Measurements from ENCODE around the gene TMEM273. TPM values are rescaled to one million over a fixed set of nuclear protein-coding genes. Genes with fewer than 3 reads are reported as not detected.

TMEM273 gene
- total RNA-seq, 1 donor from 2014 or later: 27.9 TPM

- intact Hi-C loops (cut with DNase I): no loop called here
- ATAC-seq (no peak), DNase-seq (ENCODE audit: missing footprints) (no peak)
These were observed 33.5 kb downstream of the TMEM273 start for GRCh38 chr10:49154641-49155040.

DNA sequence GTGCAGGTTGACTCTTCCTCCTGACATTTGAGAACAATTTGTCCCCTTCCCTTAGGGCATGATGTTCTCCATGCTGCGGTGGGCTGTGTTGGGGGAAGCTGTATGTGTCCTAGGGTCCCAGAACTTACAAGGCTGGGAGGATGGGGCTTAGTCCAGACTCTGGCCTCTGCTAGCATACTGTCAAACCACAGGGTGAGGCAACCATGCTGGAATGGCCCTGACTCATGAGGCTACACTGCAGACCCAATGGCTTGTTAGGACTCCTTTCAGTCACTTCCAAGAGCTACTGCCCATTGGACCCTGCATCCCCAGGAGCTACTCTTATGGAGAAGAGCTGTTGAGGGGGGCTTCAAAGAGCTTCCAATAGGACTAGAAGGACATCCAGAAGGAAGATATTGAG, 34.2 kb downstream of the TMEM273 start:
- ATAC-seq (no peak), DNase-seq (ENCODE audit: missing footprints) (no peak)
- intact Hi-C loops (cut with DNase I): no loop called here

DNA sequence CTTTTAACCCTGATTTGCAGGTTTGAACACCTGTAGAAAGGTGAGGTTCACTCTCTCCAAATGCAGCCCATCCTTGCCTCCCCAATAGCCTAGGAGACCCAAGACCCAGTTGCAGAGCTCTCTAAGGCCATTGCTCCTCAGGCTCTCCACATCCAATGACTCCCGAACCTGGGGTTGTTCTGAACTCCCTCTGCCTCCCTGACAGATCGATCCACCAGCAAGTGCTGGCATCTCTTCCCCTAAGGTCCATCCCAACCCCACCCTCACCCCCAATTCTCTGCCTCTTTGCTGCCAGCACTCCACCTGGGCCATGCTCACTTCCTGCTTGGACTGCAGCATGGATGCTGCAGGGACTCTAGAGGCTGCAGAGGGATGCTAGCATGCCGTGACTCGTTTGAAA, 35.1 kb downstream of the TMEM273 start:
- DNase-seq (ENCODE audit: missing footprints): no peak
- intact Hi-C loops (cut with DNase I): no loop called here
- no peak for ATAC-seq

DNA sequence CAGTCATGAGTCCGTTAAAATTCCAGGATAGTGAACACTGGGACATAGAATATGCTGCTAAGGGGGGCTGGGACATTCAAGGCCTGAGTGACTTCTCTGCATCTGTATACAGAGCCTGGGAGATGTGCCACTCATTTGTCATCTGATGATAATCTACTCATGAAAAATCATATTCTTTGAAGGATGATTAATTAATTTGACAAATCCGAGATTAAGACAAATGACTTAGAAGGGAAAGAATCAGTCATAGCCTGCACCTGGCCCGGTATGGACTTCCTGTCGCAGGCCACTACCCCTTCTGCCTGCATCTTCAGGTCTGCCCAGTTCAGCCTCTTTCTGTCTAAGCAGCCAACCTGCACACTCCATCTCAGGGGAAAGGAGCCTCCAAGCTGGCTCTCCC, 35.5 kb downstream of the TMEM273 start:
- intact Hi-C loops (cut with DNase I): no loop called here
- no peak for ATAC-seq
- no peak for DNase-seq (ENCODE audit: missing footprints)

DNA sequence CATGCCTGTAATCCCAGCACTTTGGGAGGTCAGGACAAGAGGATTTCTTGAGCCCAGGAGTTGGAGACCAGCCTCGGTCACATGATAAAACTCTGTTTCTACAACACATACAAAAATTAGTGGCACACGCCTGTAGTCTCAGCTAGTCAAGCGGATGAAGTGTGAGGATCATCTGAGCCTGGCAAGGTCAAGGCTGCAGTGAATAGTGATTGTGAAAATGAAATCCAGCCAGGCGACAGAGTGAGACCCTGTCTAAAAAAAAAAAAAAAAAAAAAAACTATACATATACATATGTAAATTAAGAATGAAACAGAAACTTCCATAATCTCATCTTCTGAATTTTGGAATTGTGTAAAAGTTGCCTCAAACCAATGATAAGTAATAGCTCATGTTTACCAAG, 36.2 kb downstream of the TMEM273 start:
- intact Hi-C loops (cut with DNase I): no loop called here
- no peak for DNase-seq (ENCODE audit: missing footprints)
- no peak for ATAC-seq

DNA sequence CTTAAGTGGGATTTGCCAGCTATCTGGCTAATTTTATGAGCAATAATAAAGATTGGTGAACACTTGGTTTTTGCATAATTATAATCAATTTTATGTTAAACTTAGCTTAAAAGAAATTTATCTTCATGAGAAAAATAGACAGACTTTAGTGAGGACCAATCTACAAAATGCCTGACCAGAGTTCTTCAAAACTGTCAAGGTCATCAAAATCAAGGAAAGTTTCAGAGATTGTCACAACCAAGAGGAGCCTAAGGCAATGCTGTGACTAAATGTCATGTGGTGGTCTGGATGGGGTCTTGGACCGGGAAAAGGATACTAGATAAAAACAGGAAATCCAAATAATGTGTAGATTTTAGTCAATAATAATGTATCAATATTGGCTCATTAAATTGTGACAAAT, 36.7 kb downstream of the TMEM273 start:
- intact Hi-C loops (cut with DNase I): no loop called here
- ATAC-seq: no peak
- DNase-seq (ENCODE audit: missing footprints): no peak

GRCh38 chr10:49151025-49151445, 37.2 kb downstream of the TMEM273 start:
- ATAC-seq: no peak
- DNase-seq (ENCODE audit: missing footprints): no peak
- intact Hi-C loops (cut with DNase I): no loop called here

DNA sequence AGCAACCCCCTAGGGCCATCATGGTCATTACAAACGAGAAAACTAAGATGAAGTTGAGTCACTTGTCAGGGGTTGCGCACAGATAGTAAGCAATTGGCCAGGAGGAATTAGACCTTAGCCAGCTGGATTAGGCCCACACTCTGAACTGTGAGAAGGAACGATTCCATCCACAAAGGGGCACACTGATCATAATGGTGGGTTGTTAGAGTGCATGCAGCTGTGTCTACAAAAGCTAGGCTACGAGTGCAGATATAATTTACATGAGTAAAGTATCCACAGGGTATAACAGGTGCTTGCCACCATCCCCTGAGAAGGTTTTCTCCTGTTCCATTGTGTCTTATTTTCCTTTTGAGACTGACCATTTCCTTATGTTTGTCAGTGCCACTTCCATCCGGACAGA, 37.8 kb downstream of the TMEM273 start:
- DNase-seq (ENCODE audit: missing footprints) (no peak), ATAC-seq (no peak)
- intact Hi-C loops (cut with DNase I): no loop called here

GRCh38 chr10:49149881-49150280, 38.3 kb downstream of the TMEM273 start:
- DNase-seq (ENCODE audit: missing footprints) (no peak), ATAC-seq (no peak)
- intact Hi-C loops (cut with DNase I): no loop called here

DNA sequence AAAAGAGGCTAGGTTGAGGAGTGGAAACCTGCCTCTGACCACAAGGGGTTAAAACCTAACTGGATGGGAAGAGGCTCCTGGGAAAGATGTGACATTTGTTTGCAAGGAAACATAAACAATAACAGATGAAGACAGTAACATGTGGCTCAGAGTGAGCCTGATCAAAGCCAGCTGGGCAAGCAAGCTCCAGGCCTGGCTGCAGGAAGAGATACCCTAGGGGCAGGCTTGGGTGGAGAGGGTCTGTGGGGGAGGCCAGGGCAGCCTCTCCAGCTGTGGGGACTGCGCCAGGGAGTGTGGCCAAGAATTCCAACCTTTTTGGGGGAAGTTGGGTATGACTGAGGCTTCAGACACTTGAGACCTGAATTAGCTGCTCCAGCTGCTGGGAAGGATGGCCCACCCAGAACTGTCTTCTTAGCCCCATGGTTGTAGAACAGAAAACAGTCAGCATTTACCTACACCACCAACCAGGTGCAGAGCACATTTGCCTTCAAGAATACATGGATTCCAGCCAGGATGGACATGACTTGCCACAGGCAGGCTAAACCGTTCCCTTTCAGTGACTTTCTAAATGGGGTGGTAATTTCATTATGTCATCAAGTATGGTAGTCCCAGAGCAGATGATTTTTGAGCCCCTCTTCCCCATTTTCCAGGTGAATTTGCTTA, 44.0 kb downstream of the TMEM273 start:
- intact Hi-C loops (cut with DNase I): no loop called here
- ATAC-seq (no peak), DNase-seq (ENCODE audit: missing footprints) (no peak)

DNA sequence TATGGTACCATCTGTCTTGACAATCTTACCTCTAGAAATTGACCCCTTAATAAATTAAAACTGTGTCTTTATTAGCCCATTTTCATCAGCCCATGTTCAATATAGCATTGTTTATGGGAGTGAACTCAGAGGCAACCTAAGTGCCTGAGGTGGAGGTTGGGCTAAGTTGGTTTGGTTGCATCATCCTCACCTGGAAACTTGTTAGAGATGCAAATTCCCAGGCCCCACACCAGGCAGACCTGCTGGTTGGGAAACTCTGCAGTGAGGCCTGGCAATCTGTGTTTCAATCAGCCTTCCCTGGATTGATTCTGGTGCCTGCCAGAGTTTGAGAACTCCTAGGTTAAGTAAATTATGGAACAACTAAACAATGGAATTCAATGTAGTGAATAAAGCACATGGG, 44.9 kb downstream of the TMEM273 start:
- DNase-seq (ENCODE audit: missing footprints) (no peak), ATAC-seq (no peak)
- intact Hi-C loops (cut with DNase I): no loop called here

DNA sequence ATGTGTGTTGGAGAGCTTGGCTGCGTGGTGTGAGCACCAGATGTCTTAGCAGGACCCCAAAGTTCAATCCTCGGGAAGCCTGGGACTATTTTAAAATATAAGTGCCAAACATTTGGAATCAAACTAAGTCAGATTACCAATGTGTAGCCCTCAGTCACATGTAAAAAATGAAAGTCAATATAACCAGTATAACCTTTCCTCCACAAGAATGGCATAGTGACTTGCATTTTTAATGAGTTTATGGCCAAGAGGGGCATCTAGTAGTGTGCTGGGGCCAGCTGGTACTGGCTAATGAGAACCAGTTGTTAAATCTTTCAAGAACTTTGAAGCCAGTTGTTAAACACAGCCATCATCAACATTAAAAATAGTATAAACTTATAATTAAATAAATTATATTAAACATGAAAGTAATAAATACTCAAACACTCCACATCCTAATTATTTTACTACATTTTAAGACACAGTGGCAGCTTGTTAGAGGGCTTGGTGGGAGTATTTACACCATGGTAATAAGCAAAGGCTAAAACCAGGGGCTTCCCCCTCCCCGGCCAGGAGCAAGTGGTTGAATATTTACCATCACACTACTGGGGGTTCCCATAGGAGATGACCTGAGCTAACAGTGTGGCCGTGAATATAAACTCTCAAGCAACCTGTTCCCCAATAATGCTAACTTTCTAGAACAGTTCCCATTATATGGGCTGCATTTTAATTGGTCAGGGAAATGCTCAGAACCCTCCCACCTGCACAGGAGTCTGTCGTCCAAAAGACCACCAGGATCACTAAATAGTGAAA, 46.5 kb downstream of the TMEM273 start:
- DNase-seq (ENCODE audit: missing footprints): no peak
- intact Hi-C loops (cut with DNase I): no loop called here
- ATAC-seq: no peak

DNA sequence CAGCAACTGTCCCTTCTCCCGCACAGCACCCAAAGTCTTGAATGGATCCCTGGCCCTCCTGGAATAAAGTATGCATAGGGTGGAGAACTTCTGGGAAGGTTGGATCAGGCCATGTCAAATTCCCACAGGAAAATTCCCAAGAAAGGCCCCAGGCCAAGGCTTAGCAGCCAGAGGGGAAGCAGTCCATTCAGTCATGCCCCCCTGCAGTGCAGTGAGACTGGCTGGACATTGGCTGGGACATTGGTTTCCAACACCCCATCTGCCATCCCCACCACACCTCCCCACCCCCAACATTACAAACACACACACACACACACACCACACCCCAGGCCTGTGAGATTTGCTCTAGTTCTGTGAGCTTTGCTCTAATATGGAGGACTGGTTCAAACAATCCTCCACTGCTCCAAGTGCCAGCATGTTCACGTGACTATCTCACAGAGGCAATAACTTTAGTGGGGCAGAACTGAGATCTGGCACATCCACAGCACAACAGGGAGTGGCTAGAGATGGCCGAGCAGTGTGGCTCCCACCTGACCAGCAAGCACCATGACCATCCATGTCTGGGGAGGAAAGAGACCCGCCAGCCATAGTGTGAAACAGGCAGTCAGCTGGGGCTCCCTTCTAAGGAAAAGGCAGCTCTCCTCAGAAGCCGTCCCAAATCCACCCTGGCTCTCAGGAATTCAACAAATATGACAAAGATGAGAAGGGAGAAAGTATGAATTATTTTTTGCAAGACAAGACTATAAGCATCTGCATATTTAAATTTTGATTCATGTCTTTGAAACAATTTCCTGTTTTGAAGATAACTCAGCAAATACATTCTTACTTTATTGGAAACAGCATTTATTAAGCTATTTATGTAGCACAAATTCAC, 47.6 kb downstream of the TMEM273 start:
- no peak for DNase-seq (ENCODE audit: missing footprints)
- no peak for ATAC-seq
- intact Hi-C loops (cut with DNase I): no loop called here

- ATAC-seq (no peak), DNase-seq (ENCODE audit: missing footprints) (no peak)
- intact Hi-C loops (cut with DNase I): no loop called here
These were observed 48.4 kb downstream of the TMEM273 start for GRCh38 chr10:49139846-49140195.

- intact Hi-C loops (cut with DNase I): no loop called here
- ATAC-seq (peak; percentile 79), DNase-seq (ENCODE audit: missing footprints) (no peak)
These were observed 49.0 kb downstream of the TMEM273 start for GRCh38 chr10:49139028-49139845.

DNA sequence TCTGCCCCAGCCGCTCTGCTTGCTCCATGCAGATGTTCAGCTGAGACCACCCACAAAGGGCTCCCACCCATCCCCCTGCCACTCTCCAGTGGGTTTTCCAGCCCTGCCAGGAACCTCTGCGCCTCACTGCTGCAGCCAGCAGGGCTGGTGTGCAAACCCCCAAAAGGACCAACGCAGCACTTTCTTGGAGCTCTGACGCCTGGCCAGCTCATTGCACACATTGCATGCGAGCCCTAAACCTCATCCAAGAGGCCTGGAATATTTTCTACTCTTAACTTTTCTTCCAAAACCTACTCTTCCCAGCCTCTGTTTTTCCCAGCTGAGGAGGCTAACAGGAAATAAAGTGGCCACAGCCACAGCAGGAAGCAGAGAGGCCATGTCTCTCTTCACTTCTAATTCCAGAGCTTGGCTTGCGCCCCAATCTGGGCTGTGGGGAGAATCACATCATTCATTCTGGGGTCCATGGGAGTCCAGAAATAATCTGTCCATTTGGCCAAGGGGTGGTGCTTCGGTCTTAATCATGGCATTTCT, 49.8 kb downstream of the TMEM273 start:
- DNase-seq (ENCODE audit: missing footprints) (peak; percentile 69), ATAC-seq (peak; percentile 67)
- intact Hi-C loops (cut with DNase I): no loop called here

- ATAC-seq (no peak), DNase-seq (ENCODE audit: missing footprints) (no peak)
- intact Hi-C loops (cut with DNase I): no loop called here
These were observed 51.7 kb downstream of the TMEM273 start for GRCh38 chr10:49136525-49136924.

DNA sequence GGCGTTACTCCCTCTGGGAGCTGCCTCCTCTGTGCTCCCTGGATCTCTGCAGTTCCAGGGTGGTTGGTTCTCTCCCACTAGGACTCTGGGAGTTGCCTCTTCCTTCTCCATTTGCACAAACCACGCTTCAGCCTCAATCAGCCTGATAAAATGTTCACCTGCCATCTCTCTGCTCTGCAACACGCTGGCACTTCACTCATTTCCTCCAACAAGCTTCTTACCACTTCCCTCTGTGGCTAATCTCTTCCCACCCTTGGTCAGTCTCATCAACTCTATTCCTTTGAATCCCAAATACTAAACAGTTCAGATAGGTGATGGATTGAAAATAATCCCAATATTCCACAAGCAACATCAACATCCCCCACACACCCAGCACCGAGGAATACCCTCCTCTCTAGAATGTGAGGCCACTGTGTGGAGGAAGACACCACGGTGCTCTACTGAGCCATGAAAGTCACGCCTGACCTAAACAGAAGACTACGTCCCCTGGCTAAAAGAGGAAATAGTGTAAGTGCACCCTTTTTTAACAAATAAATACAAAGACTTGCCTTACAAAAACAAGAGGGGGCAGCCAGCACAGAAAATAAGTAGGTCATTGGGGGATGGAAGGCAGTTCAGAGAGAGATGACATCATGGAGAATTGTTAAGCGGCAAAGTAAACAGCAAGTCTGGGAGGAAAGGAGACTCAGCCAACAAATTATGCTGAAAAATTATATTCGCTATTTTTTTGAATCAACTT, 52.4 kb downstream of the TMEM273 start:
- ATAC-seq (peak; percentile 33), DNase-seq (ENCODE audit: missing footprints) (no peak)
- intact Hi-C loops (cut with DNase I): no loop called here
